ENCODE data around the gene APOBEC3B.

GRCh38 chr22:38965614-38966379, 16.4 kb upstream of the APOBEC3B start:
- TF ChIP-seq EZH2 (IDR thresholded peaks at IDR 0.05) (no peak), EZH2phosphoT487 (IDR thresholded peaks at IDR 0.05) (no peak)
- TF ChIP-seq, protein P1, sequence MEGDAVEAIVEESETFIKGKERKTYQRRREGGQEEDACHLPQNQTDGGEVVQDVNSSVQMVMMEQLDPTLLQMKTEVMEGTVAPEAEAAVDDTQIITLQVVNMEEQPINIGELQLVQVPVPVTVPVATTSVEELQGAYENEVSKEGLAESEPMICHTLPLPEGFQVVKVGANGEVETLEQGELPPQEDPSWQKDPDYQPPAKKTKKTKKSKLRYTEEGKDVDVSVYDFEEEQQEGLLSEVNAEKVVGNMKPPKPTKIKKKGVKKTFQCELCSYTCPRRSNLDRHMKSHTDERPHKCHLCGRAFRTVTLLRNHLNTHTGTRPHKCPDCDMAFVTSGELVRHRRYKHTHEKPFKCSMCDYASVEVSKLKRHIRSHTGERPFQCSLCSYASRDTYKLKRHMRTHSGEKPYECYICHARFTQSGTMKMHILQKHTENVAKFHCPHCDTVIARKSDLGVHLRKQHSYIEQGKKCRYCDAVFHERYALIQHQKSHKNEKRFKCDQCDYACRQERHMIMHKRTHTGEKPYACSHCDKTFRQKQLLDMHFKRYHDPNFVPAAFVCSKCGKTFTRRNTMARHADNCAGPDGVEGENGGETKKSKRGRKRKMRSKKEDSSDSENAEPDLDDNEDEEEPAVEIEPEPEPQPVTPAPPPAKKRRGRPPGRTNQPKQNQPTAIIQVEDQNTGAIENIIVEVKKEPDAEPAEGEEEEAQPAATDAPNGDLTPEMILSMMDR (IDR thresholded peaks at IDR 0.05): no peak
